ENCODE measurements around the gene KRT32. TPM values are rescaled to one million over a fixed set of nuclear protein-coding genes. Genes with fewer than 3 reads are reported as not detected.

The KRT32 gene
- total and polyA plus RNA-seq, 10 donors, result not detected

- no peak for DNase-seq
- 90 to 96% (median 91%) methylated on average over 7 of the region's 7 CpGs for WGBS, 5 donors
- H3K4me1 ChIP-seq, result peaks cover 0 to 5% (median 0%) of the 10 kb centered on the region in 6 donors
- no peak for TF ChIP-seq POLR2A (IDR thresholded peaks at IDR 0.05)
- TF ChIP-seq POLR2AphosphoS5 (IDR thresholded peaks at IDR 0.05), result no peak
- TF ChIP-seq CTCF (IDR thresholded peaks at IDR 0.05 in 8 of 11, conservative IDR thresholded peaks at IDR 0.05 in 3 of 11), result peak in 1 of 11 experiments; percentile 2
- no peaks in the 10 kb centered on the region for H3K9me3 ChIP-seq
- intact Hi-C loops (cut with DNase I; ENCODE audit: low total_unique reads), result no loop called here
- no peak overlapping the region for H3K4me3 ChIP-seq
- H3K27me3 ChIP-seq (replicated peaks in 1 of 7), result no peaks in the 10 kb centered on the region
- H3K27ac ChIP-seq, result no peak overlapping the region
- H3K36me3 ChIP-seq, result no peaks in the 10 kb centered on the region
Measured at GRCh38 chr17:41418116-41418860, 48.9 kb downstream of the KRT32 start.

GRCh38 chr17:41417576-41418015, 49.6 kb downstream of the KRT32 start:
- intact Hi-C loops (cut with DNase I; ENCODE audit: low total_unique reads), result no loop called here
- peaks cover 0 to 5% (median 0%) of the 10 kb centered on the region in 6 donors for H3K4me1 ChIP-seq
- H3K36me3 ChIP-seq, result no peaks in the 10 kb centered on the region
- TF ChIP-seq CTCF (IDR thresholded peaks at IDR 0.05 in 8 of 11, conservative IDR thresholded peaks at IDR 0.05 in 3 of 11), result peak in 4 of 11 experiments; percentile 18 to 39 (median 30)
- TF ChIP-seq POLR2A (IDR thresholded peaks at IDR 0.05), result no peak
- no peak for TF ChIP-seq POLR2AphosphoS5 (IDR thresholded peaks at IDR 0.05)
- DNase-seq, result no peak
- H3K9me3 ChIP-seq, result no peaks in the 10 kb centered on the region
- H3K4me3 ChIP-seq, result no peak overlapping the region
- no peaks in the 10 kb centered on the region for H3K27me3 ChIP-seq (replicated peaks in 1 of 7)
- 48 to 61% (median 53%) methylated on average over 4 of the region's 4 CpGs for WGBS, 5 donors
- H3K27ac ChIP-seq, result no peak overlapping the region

GRCh38 chr17:41417127-41417526, 50.1 kb downstream of the KRT32 start:
- TF ChIP-seq CTCF (IDR thresholded peaks at IDR 0.05 in 8 of 11, conservative IDR thresholded peaks at IDR 0.05 in 3 of 11), result no peak
- TF ChIP-seq POLR2AphosphoS5 (IDR thresholded peaks at IDR 0.05), result no peak
- TF ChIP-seq POLR2A (IDR thresholded peaks at IDR 0.05), result no peak
- DNase-seq, result no peak
- Histone ChIP-seq H3K9me3 (no peaks in the 10 kb centered on the region), H3K27me3 (replicated peaks in 1 of 7) (no peaks in the 10 kb centered on the region), H3K4me1 (peaks cover 0 to 5% (median 0%) of the 10 kb centered on the region in 6 donors), H3K36me3 (no peaks in the 10 kb centered on the region), H3K27ac (no peak overlapping the region), H3K4me3 (no peak overlapping the region)
- 93 to 99% (median 96%) methylated on average over 6 of the region's 6 CpGs for WGBS, 5 donors
- intact Hi-C loops (cut with DNase I; ENCODE audit: low total_unique reads), result no loop called here

- H3K4me3 ChIP-seq, result no peak overlapping the region
- no peaks in the 10 kb centered on the region for H3K9me3 ChIP-seq
- H3K27ac ChIP-seq, result no peak overlapping the region
- H3K27me3 ChIP-seq (replicated peaks in 1 of 7), result no peaks in the 10 kb centered on the region
- WGBS, 5 donors, result 85 to 96% (median 92%) methylated on average over 5 of the region's 5 CpGs
- no peak for DNase-seq
- intact Hi-C loops (cut with DNase I; ENCODE audit: low total_unique reads), result no loop called here
- H3K36me3 ChIP-seq, result no peaks in the 10 kb centered on the region
- peaks cover 0 to 5% (median 0%) of the 10 kb centered on the region in 6 donors for H3K4me1 ChIP-seq
- TF ChIP-seq POLR2AphosphoS5 (IDR thresholded peaks at IDR 0.05) (no peak), CTCF (IDR thresholded peaks at IDR 0.05 in 8 of 11, conservative IDR thresholded peaks at IDR 0.05 in 3 of 11) (no peak), POLR2A (IDR thresholded peaks at IDR 0.05) (no peak)
Measured at GRCh38 chr17:41416479-41416878, 50.7 kb downstream of the KRT32 start.
